Kidney (tissue), 19 donors: ENCODE data around the gene NBPF6. TPM values are rescaled to one million over a fixed set of nuclear protein-coding genes. Genes with fewer than 3 reads are reported as not detected.
"Not testable (repeated sequence)": the region's sequence is repeated elsewhere in the genome, so short reads cannot be mapped to it uniquely, and the experiment has no call there.

Experiments used
- DNase-seq, 5 donors: peaks; one replicate each; pipeline ENCODE4 v3.0.0-alpha.2; 2013 to 2020
- FAIRE-seq: peaks from 2 replicates; lab custom pipeline; 2012; peaks lifted over from hg19 to GRCh38; lab: Jason Lieb, UNC
- H3K27ac ChIP-seq, 2 donors: one replicate each; pipeline ENCODE4 v1.7.0; 2013; ENCODE audit warnings: low read depth in 2 of 2, low read length in 2 of 2, inconsistent platforms in 1 of 2
- H3K27me3 ChIP-seq: one replicate; pipeline ENCODE4 v1.7.1; 2013; ENCODE audit warnings: low read length, inconsistent platforms; ENCODE audit not compliant: control insufficient read depth, insufficient read depth
- H3K36me3 ChIP-seq, 3 donors: one replicate each; pipeline versions ENCODE4 v1.7.0 to v1.7.1; 2013; ENCODE audit warnings: low read length in 3 of 3, control low read depth in 1 of 3, inconsistent platforms in 1 of 3; ENCODE audit not compliant: insufficient read depth in 3 of 3, control insufficient read depth in 2 of 3
- H3K4me1 ChIP-seq, 3 donors: one replicate each; pipeline versions ENCODE4 v1.7.0 to v1.7.1; 2013; ENCODE audit warnings: low read length in 3 of 3, inconsistent platforms in 1 of 3, low read depth in 1 of 3; ENCODE audit not compliant: control insufficient read depth in 2 of 3, insufficient read depth in 2 of 3
- H3K4me3 ChIP-seq, 3 donors: one replicate each; pipeline versions ENCODE4 v1.7.0 to v1.8.1; 2013; ENCODE audit warnings: low read length in 3 of 3, control low read depth in 1 of 3, inconsistent platforms in 1 of 3
- H3K9ac ChIP-seq, 3 donors: one replicate each; pipeline versions ENCODE4 v1.7.0 to v1.7.1; 2013; ENCODE audit warnings: low read length in 3 of 3, control low read depth in 1 of 3, inconsistent platforms in 1 of 3
- H3K9me3 ChIP-seq, 3 donors: one replicate each; pipeline versions ENCODE4 v1.7.0 to v1.7.1; 2013; ENCODE audit warnings: low read length in 3 of 3, control low read depth in 1 of 3, inconsistent platforms in 1 of 3; ENCODE audit not compliant: control insufficient read depth in 2 of 3, insufficient read depth in 1 of 3
- intact Hi-C: fragments of 100-400 bp; cut with DNase I; formaldehyde crosslinking; loops from one replicate; pipeline ENCODE4 v1.11.1; 2022
- long read RNA-seq, 10 donors: library from polyadenylated mRNA in 1 of 10; unstranded in 1 of 10; transcript quantifications; one replicate each; pipeline ENCODE4 v2.0.0 and lab custom pipeline, GENCODE V29; 2021 to 2026
- polyA plus RNA-seq: library from polyadenylated mRNA; stranded (reverse); fragments of 350-450 nt; fragmentation: Illumina TruSeq; extraction: RNeasy Lipid Tissue Mini Kit (QIAGEN cat#74804); gene quantifications from one replicate; pipeline ENCODE4 v1.2.3, GENCODE V29; 2014; ENCODE audit warnings: low read depth, low replicate concordance; ENCODE audit not compliant: insufficient read depth
- total RNA-seq: library from RNA; stranded (reverse); fragmentation: NEBNext Ultra II Directional; extraction: Animal tissue kit (Norgen Biotek cat#: 25700); gene quantifications from one replicate; pipeline ENCODE4 v1.2.1, GENCODE V29; 2021
- donor health status: control.
- donor health status: control.
- donor health status: DM: yes; HTN: yes; CAD: no.
- donor health status: Normal renal cell carcinoma (clear cell type).

NBPF6 gene
- total RNA-seq (not detected), polyA plus RNA-seq (not detected)
- long read RNA-seq, donor 1 = 0 reads
- long read RNA-seq, donor 2 = 0 reads
- long read RNA-seq, donor 3 = 0 reads
- long read RNA-seq, donor 4 = 0 reads
- long read RNA-seq, donor 5 = 0 reads
- long read RNA-seq, donor 6 = 0 reads
- long read RNA-seq, donor 7 = 0 reads
- long read RNA-seq, donor 8 = 0 reads
- long read RNA-seq, donor 9 = 0 reads
- long read RNA-seq, donor 10 = 0 reads

- H3K9me3 ChIP-seq, intact Hi-C loops, H3K27me3 ChIP-seq, H3K9ac ChIP-seq, H3K27ac ChIP-seq, FAIRE-seq, H3K36me3 ChIP-seq, DNase-seq, H3K4me3 ChIP-seq, H3K4me1 ChIP-seq: not testable (repeated sequence)
Observed at GRCh38 chr1:108450043-108450442, at the start of gene NBPF6. Gene NBPF6, plus strand, starts transcription at chr1:108450343. Its CDS starts 259 bp downstream, at chr1:108450602.

GRCh38 chr1:108411098-108411833, 38.9 kb upstream of the NBPF6 start:
- H3K9me3 ChIP-seq, DNase-seq, FAIRE-seq, H3K9ac ChIP-seq, H3K36me3 ChIP-seq, H3K4me3 ChIP-seq, H3K27me3 ChIP-seq, H3K4me1 ChIP-seq, intact Hi-C loops, H3K27ac ChIP-seq: not testable (repeated sequence)

- intact Hi-C loops, H3K4me3 ChIP-seq, H3K9me3 ChIP-seq, DNase-seq, H3K27ac ChIP-seq, FAIRE-seq, H3K27me3 ChIP-seq, H3K9ac ChIP-seq, H3K36me3 ChIP-seq, H3K4me1 ChIP-seq: not testable (repeated sequence)
Observed at GRCh38 chr1:108420129-108420528, 30.0 kb upstream of the NBPF6 start.

GRCh38 chr1:108421061-108421916, 28.9 kb upstream of the NBPF6 start:
- FAIRE-seq, H3K4me3 ChIP-seq, intact Hi-C loops, H3K36me3 ChIP-seq, H3K4me1 ChIP-seq, H3K9me3 ChIP-seq, H3K27me3 ChIP-seq, H3K27ac ChIP-seq, DNase-seq, H3K9ac ChIP-seq: not testable (repeated sequence)

- H3K27ac ChIP-seq, H3K9ac ChIP-seq, FAIRE-seq, DNase-seq, H3K4me3 ChIP-seq, H3K4me1 ChIP-seq, intact Hi-C loops, H3K27me3 ChIP-seq, H3K9me3 ChIP-seq, H3K36me3 ChIP-seq: not testable (repeated sequence)
Observed at GRCh38 chr1:108426877-108427276, 23.3 kb upstream of the NBPF6 start.

- H3K27ac ChIP-seq, H3K27me3 ChIP-seq, DNase-seq, H3K9ac ChIP-seq, H3K4me1 ChIP-seq, H3K9me3 ChIP-seq, FAIRE-seq, H3K4me3 ChIP-seq, intact Hi-C loops, H3K36me3 ChIP-seq: not testable (repeated sequence)
Observed at GRCh38 chr1:108432002-108432401, 18.1 kb upstream of the NBPF6 start.

GRCh38 chr1:108433404-108433803, 16.7 kb upstream of the NBPF6 start:
- H3K27ac ChIP-seq, intact Hi-C loops, H3K9ac ChIP-seq, H3K9me3 ChIP-seq, H3K36me3 ChIP-seq, FAIRE-seq, H3K27me3 ChIP-seq, DNase-seq, H3K4me3 ChIP-seq, H3K4me1 ChIP-seq: not testable (repeated sequence)

GRCh38 chr1:108438536-108438935, 11.6 kb upstream of the NBPF6 start:
- FAIRE-seq, H3K27ac ChIP-seq, H3K4me3 ChIP-seq, H3K9me3 ChIP-seq, intact Hi-C loops, H3K36me3 ChIP-seq, H3K4me1 ChIP-seq, DNase-seq, H3K27me3 ChIP-seq, H3K9ac ChIP-seq: not testable (repeated sequence)
